Activated T-cell treated with anti-CD3 and anti-CD28 coated beads for 24 hours (primary cell): ENCODE data around the gene PALLD.
"Not testable (repeated sequence)": the region's sequence is repeated elsewhere in the genome, so short reads cannot be mapped to it uniquely, and the experiment has no call there.

Source experiments
- DNase-seq: peaks from one replicate; pipeline ENCODE4 v3.0.0-alpha.2; 2020; ENCODE audit warnings: low read depth

Gene PALLD

DNA sequence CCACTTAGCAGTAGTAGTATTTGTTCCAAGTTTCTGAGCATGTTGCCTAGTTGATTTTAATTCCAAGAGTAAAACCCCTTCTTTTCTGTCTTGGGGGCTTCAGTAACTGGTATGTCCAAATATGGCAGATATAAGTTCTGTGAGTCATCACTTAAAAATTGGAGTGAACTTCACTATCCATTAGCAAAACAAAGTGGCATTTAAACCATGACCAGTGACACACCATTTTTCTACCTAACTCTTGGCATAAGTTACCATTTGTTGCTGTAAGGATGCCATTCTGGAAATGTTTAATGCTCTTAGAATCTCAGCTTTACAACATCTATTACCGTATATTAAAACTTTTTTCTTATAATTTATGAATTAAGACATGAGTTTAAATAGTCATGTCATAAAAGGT, 411.2 kb downstream of the PALLD start:
- DNase-seq: no peak

GRCh38 chr4:168908851-168909273, 412.0 kb downstream of the PALLD start:
- no peak for DNase-seq

- no peak for DNase-seq
These were observed 417.2 kb downstream of the PALLD start for GRCh38 chr4:168914095-168914494.

GRCh38 chr4:168917138-168917779, 420.4 kb downstream of the PALLD start:
- DNase-seq: no peak

GRCh38 chr4:168919706-168920324, 423.0 kb downstream of the PALLD start:
- DNase-seq: no peak

- no peak for DNase-seq
These were observed 423.7 kb downstream of the PALLD start for GRCh38 chr4:168920441-168921065.

DNA sequence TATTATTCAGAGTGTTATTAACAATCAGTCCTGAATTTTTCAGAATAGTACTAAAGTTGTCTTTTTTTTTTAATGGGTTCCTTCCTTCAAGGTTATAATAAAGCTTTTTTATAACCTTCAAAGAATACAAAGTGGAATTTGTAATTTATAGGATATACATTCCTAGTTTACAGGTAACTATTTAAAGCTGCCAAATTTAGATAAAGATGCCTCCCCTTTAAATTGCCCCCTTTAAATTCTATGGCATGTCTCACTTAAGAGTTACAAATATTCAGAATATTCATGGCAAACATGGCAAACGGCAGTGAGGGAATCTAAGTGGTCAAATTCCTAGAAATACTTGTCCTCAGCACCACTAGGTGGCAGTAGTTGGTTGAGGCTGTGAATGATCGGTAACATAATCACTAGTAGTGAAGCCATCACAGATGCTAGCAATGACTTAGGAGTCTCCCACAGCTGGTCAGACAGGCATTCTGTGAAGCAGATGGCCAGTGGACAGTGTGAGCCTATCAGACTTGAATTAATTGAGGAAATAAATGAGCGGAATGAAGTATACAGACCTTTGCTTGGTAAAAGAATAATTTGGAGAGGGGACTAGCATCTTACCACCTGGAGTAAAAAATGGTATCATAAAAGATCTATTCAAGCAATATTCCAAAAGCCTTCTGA, 426.8 kb downstream of the PALLD start:
- DNase-seq: peak; percentile 18

GRCh38 chr4:168924667-168925066, 427.8 kb downstream of the PALLD start:
- DNase-seq: no peak

GRCh38 chr4:168925789-168926490, 429.1 kb downstream of the PALLD start:
- no peak for DNase-seq

DNA sequence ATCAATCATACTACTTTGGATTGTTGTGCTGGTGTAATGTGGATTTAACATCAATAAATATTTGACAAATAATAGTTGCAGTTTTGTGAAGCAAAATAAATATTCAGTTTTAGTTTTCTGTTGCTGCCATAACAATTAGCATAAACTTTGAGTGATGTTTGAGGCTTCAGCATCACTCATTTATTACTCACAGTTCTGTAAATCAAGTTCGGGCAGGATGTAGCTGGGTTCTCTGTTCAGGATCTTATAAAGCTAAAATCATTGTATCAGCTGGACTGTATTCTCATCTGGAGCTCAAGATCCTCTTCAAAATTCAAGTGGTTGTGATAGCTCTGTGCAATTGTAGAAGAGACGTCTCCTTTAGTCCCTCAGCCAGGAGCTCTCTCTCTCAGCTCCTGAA, 431.5 kb downstream of the PALLD start:
- no peak for DNase-seq

- DNase-seq: no peak
These were observed 432.0 kb downstream of the PALLD start for GRCh38 chr4:168928875-168929274.

DNA sequence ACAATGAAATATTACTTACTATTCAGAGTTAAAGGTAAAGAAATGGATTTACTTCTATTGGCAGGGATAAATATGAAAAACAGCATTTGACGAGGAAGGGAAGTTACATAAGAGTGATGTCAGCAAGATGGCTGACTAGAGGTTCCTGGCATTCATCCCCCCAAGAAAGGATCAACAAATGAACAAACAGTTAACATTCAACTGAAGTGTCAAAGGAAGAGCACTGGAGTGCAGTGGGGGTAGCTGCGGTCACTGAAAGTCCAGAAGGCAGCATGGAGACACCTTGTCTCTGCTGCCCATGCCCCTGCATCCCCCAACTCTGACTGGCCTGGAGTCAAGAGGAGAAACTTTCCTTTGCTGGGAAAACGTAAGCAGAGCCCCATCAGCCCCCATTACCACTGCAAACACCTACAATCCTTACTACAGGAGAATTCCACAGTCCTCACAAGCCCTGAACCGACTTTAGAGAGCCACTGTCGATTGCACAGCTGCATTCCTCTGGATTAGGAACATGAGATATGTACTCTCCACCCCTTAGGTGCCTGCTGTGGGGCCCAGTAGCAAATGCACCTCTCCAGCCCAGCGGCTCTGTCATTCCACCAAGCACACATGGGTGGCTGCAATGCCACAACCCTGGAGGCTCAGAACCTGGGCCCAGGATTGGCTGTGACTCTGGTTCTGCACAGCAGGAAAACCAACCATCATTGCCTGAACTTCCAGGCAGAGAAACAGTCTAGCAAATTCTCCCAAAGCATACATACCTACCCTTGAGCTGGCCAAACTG, 433.8 kb downstream of the PALLD start:
- DNase-seq: no peak

DNA sequence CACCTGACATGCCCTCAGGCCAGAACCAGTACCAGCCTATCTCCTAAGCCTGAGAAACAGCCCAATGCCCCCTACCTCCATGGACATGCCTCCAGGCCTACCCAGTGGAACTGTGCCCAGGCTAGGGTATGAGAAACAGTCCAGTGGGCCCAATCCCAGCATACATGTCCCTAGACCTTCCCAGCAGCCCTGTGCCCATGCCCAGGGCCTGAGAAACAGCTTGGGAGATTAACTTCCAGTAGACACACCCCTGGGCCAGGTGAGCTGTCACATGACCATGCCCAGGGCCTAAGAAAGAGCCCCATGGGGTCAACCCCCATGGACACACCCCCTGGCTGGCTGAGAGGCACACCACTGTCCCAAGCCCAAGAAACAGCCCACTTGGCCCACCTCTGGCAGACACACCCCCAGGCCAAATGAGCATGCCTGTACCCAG, 434.4 kb downstream of the PALLD start:
- DNase-seq: no peak

DNA sequence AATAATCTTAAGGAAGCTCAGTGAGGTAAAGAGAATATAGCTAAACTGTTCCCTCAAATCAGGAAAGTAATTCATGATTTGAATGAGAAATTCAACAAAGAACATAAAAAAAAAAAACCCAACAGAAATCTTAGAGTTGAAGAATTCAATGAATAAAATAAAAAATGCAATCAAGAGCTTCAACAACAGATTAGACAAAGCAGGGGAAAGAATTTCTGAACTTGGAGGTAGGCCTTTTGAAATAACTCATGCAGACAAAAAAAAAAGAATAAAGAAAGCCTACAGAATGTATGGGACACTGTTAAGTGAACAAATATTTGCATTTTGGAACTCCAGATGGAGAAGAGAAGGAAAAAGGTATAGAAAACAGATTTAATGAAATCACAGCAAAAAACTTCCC, 435.3 kb downstream of the PALLD start:
- DNase-seq: no peak

GRCh38 chr4:168933423-168933822, 436.6 kb downstream of the PALLD start:
- DNase-seq: no peak

GRCh38 chr4:168937473-168937872, 440.6 kb downstream of the PALLD start:
- DNase-seq: not testable (repeated sequence)

GRCh38 chr4:168942985-168943384, 446.1 kb downstream of the PALLD start:
- no peak for DNase-seq

GRCh38 chr4:168945291-168945690, 448.4 kb downstream of the PALLD start:
- DNase-seq: no peak

- DNase-seq: not testable (repeated sequence)
These were observed 456.0 kb downstream of the PALLD start for GRCh38 chr4:168952821-168953246.

- no peak for DNase-seq
These were observed 458.8 kb downstream of the PALLD start for GRCh38 chr4:168955674-168956073.

- no peak for DNase-seq
These were observed 463.9 kb downstream of the PALLD start for GRCh38 chr4:168960716-168961115.
